HFF-Myc (cell line): ENCODE measurements around the gene TRPC1.

Experiments
- DNase-seq: peaks from one replicate; pipeline ENCODE4 v3.0.0-alpha.2; 2011; ENCODE audit warnings: low read depth; ENCODE audit errors: extremely low read depth
- H3K4me3 ChIP-seq: replicated peaks from 2 replicates; pipeline ENCODE4 v1.5.1; 2011; ENCODE audit warnings: low read depth, mild to moderate bottlenecking, control low read depth, low read length
- TF ChIP-seq, protein P1 (sequence below): IDR thresholded peaks from 2 replicates; pipeline ENCODE4 v1.5.1; 2012; ENCODE audit warnings: mild to moderate bottlenecking, low read depth, low read length, control low read depth; ENCODE audit errors: missing control alignments

TRPC1 gene

DNA sequence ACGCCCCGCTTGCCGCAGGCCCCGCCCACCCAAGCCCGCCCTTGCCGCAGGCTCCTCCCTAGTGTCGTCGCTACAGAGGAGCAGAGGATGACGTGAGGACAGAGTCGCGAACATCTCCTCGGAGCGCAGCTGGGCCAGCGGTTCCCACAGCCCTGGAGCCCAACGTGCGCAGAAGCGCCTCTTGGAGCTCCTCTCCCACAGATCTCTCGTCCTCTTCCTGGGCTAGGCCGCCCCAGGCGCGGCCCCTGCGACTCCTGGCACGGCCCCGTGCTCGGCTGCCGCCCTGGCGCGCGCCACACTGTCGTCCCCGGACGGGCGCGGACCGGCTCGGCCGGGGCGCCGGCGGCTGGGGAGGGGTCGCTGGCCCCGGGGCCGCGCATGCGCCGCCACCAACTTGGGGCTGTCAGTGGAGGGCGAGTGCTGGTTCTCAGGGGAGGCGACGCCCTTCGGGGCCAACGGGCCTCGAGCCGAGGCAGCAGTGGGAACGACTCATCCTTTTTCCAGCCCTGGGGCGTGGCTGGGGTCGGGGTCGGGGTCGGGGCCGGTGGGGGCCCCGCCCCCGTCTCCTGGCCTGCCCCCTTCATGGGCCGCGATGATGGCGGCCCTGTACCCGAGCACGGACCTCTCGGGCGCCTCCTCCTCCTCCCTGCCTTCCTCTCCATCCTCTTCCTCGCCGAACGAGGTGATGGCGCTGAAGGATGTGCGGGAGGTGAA is at the start of gene TRPC1:
Gene TRPC1 (plus strand): TSS at position 67 of the 714 bp plus-strand sequence. CDS start 526 bp downstream, at position 593.
- peak; percentile 43 for DNase-seq
- TF ChIP-seq, protein P1, sequence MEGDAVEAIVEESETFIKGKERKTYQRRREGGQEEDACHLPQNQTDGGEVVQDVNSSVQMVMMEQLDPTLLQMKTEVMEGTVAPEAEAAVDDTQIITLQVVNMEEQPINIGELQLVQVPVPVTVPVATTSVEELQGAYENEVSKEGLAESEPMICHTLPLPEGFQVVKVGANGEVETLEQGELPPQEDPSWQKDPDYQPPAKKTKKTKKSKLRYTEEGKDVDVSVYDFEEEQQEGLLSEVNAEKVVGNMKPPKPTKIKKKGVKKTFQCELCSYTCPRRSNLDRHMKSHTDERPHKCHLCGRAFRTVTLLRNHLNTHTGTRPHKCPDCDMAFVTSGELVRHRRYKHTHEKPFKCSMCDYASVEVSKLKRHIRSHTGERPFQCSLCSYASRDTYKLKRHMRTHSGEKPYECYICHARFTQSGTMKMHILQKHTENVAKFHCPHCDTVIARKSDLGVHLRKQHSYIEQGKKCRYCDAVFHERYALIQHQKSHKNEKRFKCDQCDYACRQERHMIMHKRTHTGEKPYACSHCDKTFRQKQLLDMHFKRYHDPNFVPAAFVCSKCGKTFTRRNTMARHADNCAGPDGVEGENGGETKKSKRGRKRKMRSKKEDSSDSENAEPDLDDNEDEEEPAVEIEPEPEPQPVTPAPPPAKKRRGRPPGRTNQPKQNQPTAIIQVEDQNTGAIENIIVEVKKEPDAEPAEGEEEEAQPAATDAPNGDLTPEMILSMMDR = no peak
- H3K4me3 ChIP-seq = peak within 1 kb of the TSS; percentile 55

DNA sequence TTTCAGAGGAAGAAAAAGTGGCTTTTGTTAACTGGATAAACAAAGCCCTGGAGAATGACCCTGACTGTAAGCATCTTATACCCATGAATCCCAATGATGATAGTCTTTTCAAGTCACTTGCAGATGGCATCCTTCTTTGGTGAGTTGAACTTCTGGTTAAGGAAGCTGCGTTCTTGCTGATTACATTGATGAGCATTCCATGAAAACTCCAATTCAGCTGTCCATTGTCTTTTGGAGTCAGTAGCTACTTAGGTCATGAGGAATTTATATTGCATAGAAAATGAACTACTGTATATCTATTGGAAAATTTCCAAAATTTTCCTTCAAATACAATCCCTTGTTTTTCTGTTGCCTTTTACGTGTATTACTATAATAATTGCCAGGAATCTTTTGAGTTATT is 47.7 kb upstream of the TRPC1 start:
- DNase-seq = no peak
- TF ChIP-seq, protein P1 = no peak
- H3K4me3 ChIP-seq = no peak overlapping the region

DNA sequence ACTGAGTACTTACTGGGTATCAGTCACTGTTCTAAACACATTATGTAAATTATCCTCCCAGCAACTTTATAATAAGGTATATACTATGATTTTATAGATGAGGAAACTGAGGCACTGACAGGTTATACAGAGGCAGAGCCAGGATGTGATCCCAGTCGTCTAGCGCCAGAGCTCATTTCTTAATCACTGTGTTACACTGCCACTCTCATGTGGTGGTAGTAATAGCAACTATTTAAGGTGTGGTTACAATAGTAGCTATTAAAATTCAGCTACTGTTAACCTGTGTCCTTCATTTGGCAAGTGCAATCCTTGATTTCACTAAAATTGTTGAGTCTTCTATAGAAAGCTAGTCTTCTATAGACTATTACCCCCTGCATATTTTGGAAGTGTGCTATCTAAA is 43.1 kb upstream of the TRPC1 start:
- H3K4me3 ChIP-seq = no peak overlapping the region
- TF ChIP-seq, protein P1 = no peak
- DNase-seq = no peak

DNA sequence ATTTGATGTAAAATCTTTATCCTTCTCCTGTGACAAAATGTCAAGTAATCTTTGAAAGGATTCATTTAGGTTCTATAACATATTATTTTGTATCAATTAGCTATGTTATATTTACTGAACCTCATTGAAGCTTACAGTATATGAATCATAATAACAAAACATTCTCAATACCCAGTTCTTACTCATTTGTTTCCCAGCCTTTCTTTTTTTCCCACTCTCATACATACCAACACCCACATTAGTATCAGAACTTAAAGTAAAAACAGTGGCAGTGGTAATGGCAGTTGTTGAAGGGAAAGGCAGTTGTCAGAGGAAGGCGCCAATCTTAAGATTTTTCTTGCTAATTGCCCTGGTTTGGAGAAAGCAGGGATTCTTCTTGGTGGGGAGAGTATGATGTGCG is 33.2 kb upstream of the TRPC1 start:
- TF ChIP-seq, protein P1 = no peak
- DNase-seq = no peak
- H3K4me3 ChIP-seq = no peak overlapping the region

DNA sequence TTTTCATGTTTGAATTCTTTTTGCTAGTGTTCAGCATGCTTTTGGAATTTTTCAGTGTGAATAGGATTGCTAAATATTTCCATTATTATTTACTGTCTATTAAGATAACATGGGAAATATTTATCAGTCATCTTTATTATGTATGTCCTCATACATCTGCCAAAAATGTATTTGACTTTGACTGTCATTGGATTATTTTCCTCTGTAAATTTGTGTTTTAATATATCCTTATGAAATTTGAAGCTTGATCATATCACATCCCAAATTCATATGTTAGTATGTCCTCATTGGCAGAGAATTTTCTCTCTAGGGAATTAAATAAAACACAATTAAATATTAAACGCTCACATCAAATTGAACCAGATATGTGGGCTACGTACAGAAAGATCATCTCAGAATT is 32.3 kb upstream of the TRPC1 start:
- TF ChIP-seq, protein P1 = no peak
- no peak overlapping the region for H3K4me3 ChIP-seq
- DNase-seq = no peak

DNA sequence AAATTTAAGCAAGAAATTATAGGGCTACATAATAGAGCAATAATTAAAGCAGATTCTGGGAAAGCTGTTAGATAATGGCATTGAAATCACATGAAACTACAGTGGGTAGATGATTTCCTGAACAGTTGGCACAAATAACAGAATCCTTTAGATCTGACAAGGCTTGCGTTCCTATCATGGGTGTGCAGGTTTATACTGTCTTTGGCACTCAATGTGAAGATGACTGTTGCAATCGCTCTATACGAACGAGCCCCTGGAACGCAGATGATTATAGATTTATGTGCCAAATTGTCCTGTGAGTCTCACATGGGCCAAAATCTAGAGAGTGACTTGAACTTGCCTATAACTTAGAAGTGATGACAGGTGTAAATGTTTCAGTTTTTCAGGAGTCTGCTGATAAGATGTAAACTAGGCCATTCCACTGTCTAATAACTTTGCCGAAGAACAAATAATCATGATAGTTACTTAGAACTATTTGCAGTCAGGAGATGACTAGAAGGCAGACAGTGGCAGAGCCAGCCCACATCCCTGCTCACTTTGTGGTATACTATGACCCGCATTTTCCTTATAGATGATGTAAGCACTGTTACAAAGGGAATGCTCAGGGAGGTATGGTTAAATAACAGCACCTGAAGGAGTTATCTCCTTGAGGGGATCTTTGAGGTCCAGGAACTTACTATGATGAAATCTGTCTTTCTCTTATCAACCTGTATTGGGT is 30.5 kb upstream of the TRPC1 start:
- H3K4me3 ChIP-seq = no peak overlapping the region
- DNase-seq = no peak
- TF ChIP-seq, protein P1 = no peak
